Measurements from ENCODE around the gene TNFRSF6B. TPM values are rescaled to one million over a fixed set of nuclear protein-coding genes. Genes with fewer than 3 reads are reported as not detected.

Gene TNFRSF6B
- total and polyA plus RNA-seq, 7 donors, result 1.2 to 186 (median 4.8) TPM

DNA sequence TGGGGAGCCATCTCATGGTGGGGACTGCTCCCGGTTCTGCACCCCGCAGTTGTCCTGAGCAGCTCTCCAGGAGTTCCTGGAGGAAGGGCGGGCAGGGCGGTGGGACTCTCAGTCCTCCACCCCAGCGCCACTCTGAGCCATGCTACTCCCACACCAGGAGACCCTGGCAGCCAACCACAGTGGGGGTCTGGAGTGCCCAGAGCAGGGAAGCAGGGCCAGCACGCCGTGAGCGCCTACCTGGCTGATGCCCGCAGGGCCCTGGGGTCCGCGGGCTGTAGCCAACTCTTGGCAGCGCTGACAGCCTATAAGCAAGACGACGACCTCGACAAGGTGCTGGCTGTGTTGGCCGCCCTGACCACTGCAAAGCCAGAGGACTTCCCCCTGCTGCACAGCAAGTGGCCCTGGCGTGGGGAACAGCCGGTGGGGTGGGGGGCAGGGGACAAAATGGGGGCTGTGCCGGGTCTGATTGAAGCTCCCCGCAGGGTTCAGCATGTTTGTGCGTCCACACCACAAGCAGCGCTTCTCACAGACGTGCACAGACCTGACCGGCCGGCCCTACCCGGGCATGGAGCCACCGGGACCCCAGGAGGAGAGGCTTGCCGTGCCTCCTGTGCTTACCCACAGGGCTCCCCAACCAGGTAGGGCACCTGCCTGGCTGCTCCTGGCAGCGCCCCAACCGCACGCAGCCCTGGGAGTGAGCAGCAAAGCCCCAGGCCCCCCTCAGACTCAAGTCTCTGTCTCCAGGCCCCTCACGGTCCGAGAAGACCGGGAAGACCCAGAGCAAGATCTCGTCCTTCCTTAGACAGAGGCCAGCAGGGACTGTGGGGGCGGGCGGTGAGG, 1.6 kb upstream of the TNFRSF6B start:
- Histone ChIP-seq H3K27ac (no peak overlapping the region), H3K4me1 (peaks cover 0 to 40% (median 37%) of the 10 kb centered on the region in 4 donors), H3K27me3 (no peaks in the 10 kb centered on the region), H3K9me3 (no peaks in the 10 kb centered on the region), H3K36me3 (peaks cover 6 to 27% (median 11%) of the 10 kb centered on the region in 4 donors), H3K4me3 (no peak overlapping the region)
- peak in 1 of 4 donors; percentile 3 for TF ChIP-seq POLR2AphosphoS5 (IDR thresholded peaks at IDR 0.05)
- TF ChIP-seq POLR2A (IDR thresholded peaks at IDR 0.05), result no peak
- TF ChIP-seq EP300 (IDR thresholded peaks at IDR 0.05), result no peak
- no peak for TF ChIP-seq CTCF (IDR thresholded peaks at IDR 0.05)
- WGBS, 2 donors, result 93 to 95% methylated on average over 37 of the region's 37 CpGs
- intact Hi-C loops (cut with DNase I), result no loop called here
- DNase-seq, result peak; percentile 65

DNA sequence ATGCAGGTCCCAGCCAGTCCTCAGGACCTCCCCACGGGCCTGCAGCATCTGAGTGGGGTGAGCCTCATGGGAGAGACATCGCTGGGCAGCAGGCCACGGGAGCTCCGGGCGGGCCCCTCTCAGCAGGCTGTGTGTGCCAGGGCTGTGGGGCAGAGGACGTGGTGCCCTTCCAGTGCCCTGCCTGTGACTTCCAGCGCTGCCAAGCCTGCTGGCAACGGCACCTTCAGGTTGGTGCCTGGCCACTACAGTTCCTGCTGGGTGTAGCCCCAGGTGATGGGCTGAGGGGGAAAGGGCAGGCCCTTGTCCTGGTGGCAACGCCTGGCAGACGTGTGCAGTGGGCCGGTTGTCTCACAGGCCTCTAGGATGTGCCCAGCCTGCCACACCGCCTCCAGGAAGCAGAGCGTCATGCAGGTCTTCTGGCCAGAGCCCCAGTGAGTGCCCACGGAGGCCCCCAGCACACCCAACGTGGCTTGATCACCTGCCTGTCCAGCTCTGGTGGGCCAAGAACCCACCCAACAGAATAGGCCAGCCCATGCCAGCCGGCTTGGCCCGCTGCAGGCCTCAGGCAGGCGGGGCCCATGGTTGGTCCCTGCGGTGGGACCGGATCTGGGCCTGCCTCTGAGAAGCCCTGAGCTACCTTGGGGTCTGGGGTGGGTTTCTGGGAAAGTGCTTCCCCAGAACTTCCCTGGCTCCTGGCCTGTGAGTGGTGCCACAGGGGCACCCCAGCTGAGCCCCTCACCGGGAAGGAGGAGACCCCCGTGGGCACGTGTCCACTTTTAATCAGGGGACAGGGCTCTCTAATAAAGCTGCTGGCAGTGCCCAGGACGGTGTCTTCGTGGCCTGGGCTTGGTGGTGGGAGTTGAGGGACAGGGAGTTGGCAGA, 787 bp upstream of the TNFRSF6B start:
- H3K27ac ChIP-seq, result no peak overlapping the region
- intact Hi-C loops (cut with DNase I), result no loop called here
- no peak overlapping the region for H3K4me3 ChIP-seq
- peak; percentile 52 for DNase-seq
- TF ChIP-seq POLR2AphosphoS5 (IDR thresholded peaks at IDR 0.05), result peak in 1 of 4 donors; percentile 4
- TF ChIP-seq CTCF (IDR thresholded peaks at IDR 0.05), result no peak
- no peaks in the 10 kb centered on the region for H3K9me3 ChIP-seq
- WGBS, 2 donors, result 50 to 76% methylated on average over 25 of the region's 25 CpGs
- no peaks in the 10 kb centered on the region for H3K27me3 ChIP-seq
- H3K36me3 ChIP-seq, result peaks cover 6 to 29% (median 11%) of the 10 kb centered on the region in 4 donors
- H3K4me1 ChIP-seq, result peaks cover 0 to 43% (median 37%) of the 10 kb centered on the region in 4 donors

- intact Hi-C loops (cut with DNase I), result no loop called here
- no peaks in the 10 kb centered on the region for H3K9me3 ChIP-seq
- no peak overlapping the region for H3K27ac ChIP-seq
- no peak for TF ChIP-seq POLR2AphosphoS5 (IDR thresholded peaks at IDR 0.05)
- TF ChIP-seq CTCF (IDR thresholded peaks at IDR 0.05), result no peak
- no peak for TF ChIP-seq EP300 (IDR thresholded peaks at IDR 0.05)
- TF ChIP-seq POLR2A (IDR thresholded peaks at IDR 0.05), result no peak
- peaks cover 0 to 43% (median 37%) of the 10 kb centered on the region in 4 donors for H3K4me1 ChIP-seq
- peak overlapping the region in 3 of 4 donors; percentile 19 to 29 (median 28) for H3K4me3 ChIP-seq
- no peaks in the 10 kb centered on the region for H3K27me3 ChIP-seq
- 7 to 15% methylated on average over 6 of the region's 6 CpGs for WGBS, 2 donors
- H3K36me3 ChIP-seq, result peaks cover 6 to 29% (median 11%) of the 10 kb centered on the region in 4 donors
- DNase-seq, result peak; percentile 66
Measured at GRCh38 chr20:63696306-63696627, 185 bp upstream of the TNFRSF6B start.

- intact Hi-C loops (cut with DNase I), result no loop called here
- TF ChIP-seq CTCF (IDR thresholded peaks at IDR 0.05), result no peak
- peak in 1 of 4 donors; percentile 8 for TF ChIP-seq POLR2AphosphoS5 (IDR thresholded peaks at IDR 0.05)
- no peak for TF ChIP-seq EP300 (IDR thresholded peaks at IDR 0.05)
- Histone ChIP-seq H3K36me3 (peaks cover 6 to 25% (median 11%) of the 10 kb centered on the region in 4 donors), H3K9me3 (no peaks in the 10 kb centered on the region), H3K27ac (no peak overlapping the region), H3K4me3 (peak overlapping the region in 1 of 4 donors; percentile 29), H3K4me1 (peaks cover 0 to 43% (median 37%) of the 10 kb centered on the region in 4 donors), H3K27me3 (no peaks in the 10 kb centered on the region)
- peak; percentile 64 for DNase-seq
- 43 to 62% methylated on average over 7 of the region's 7 CpGs for WGBS, 2 donors
Measured at GRCh38 chr20:63697357-63697867, 960 bp downstream of the TNFRSF6B start.
